T-cell (primary cell): ENCODE measurements around the gene CASD1. TPM values are rescaled to one million over a fixed set of nuclear protein-coding genes. Genes with fewer than 3 reads are reported as not detected.

Source experiments
- ATAC-seq, 4 experiments: fragments of 200-7000 bp in 3 of 4; fragments of 150-1000 bp in 1 of 4; cut with Tn5 transposase; replicated peaks in 1 of 4; 1 replicate in 3 of 4; 2 replicates in 1 of 4; pipeline ENCODE4 v1.10.0; 2021; ENCODE audit warnings: moderate library complexity in 3 of 4, mild to moderate bottlenecking in 2 of 4, moderate number of reproducible peaks in 1 of 4
- CTCF ChIA-PET, 2 donors: fragments of 300-600 bp; sonication (Branson Sonifier 250); formaldehyde crosslinking; loops; one replicate each; lab custom pipeline; 2022; ENCODE audit warnings: antibody characterized with exemption in 2 of 2; lab: Charles Lee
- POLR2A ChIA-PET, 2 donors: fragments of 300-600 bp; sonication (Branson Sonifier 250); formaldehyde crosslinking; loops; one replicate each; lab custom pipeline; 2022; ENCODE audit warnings: antibody characterized with exemption in 2 of 2; lab: Charles Lee
- DNase-seq, 35 experiments: peaks; one replicate each; pipeline versions ENCODE4 v3.0.0 to v3.0.0-alpha.2; 2013 to 2023
- H3K27ac ChIP-seq: one replicate; pipeline ENCODE4 v1.5.1; 2013; ENCODE audit warnings: low read length
- H3K27me3 ChIP-seq, 2 experiments: replicated peaks in 1 of 2; 1 replicate in 1 of 2; 2 replicates in 1 of 2; pipeline versions ENCODE4 v1.6.1 to v1.7.0; 2013; ENCODE audit warnings: low read length in 1 of 2, mixed read lengths in 1 of 2; ENCODE audit not compliant: control insufficient read depth in 2 of 2, insufficient read depth in 2 of 2; ENCODE audit errors: extremely low read depth in 1 of 2
- H3K36me3 ChIP-seq, 2 donors: 1 replicate in 1 of 2; 2 replicates in 1 of 2; pipeline versions ENCODE4 v1.6.1 to v1.7.0; 2013; ENCODE audit warnings: low read length in 1 of 2; ENCODE audit not compliant: control insufficient read depth in 2 of 2, insufficient read depth in 1 of 2; ENCODE audit errors: extremely low read depth in 1 of 2
- H3K4me1 ChIP-seq, 2 experiments: 1 replicate in 1 of 2; 2 replicates in 1 of 2; pipeline versions ENCODE4 v1.6.1 to v1.7.0; 2013; ENCODE audit warnings: low read length in 2 of 2, mixed read lengths in 1 of 2; ENCODE audit not compliant: insufficient read depth in 2 of 2, control insufficient read depth in 1 of 2; ENCODE audit errors: extremely low read depth in 1 of 2
- H3K4me3 ChIP-seq, 2 donors: 1 replicate in 1 of 2; 2 replicates in 1 of 2; pipeline versions ENCODE4 v1.5.1 to v1.7.0; 2013; ENCODE audit warnings: mild to moderate bottlenecking in 2 of 2, low read length in 1 of 2, moderate library complexity in 1 of 2; ENCODE audit not compliant: control insufficient read depth in 1 of 2; ENCODE audit errors: extremely low read depth in 1 of 2
- H3K9me3 ChIP-seq: 2 replicates; pipeline ENCODE4 v1.7.0; 2013
- H3K27ac Mint-ChIP-seq, 2 donors: one replicate each; pipeline ENCODE4 v1.8.0; 2020 to 2021; ENCODE audit warnings: mild to moderate bottlenecking in 2 of 2, mixed read lengths in 2 of 2
- H3K27me3 Mint-ChIP-seq, 2 donors: one replicate each; pipeline ENCODE4 v1.8.0; 2021 to 2022; ENCODE audit warnings: mixed read lengths in 2 of 2
- H3K36me3 Mint-ChIP-seq: one replicate; pipeline ENCODE4 v1.8.0; 2021; ENCODE audit warnings: mixed read lengths
- H3K4me1 Mint-ChIP-seq, 3 donors: one replicate each; pipeline ENCODE4 v1.8.0; 2020 to 2022; ENCODE audit warnings: mixed read lengths in 3 of 3, mild to moderate bottlenecking in 1 of 3
- H3K4me3 Mint-ChIP-seq, 3 donors: one replicate each; pipeline ENCODE4 v1.8.0; 2020 to 2022; ENCODE audit warnings: mild to moderate bottlenecking in 3 of 3, mixed read lengths in 3 of 3, moderate library complexity in 3 of 3
- H3K9me3 Mint-ChIP-seq, 3 donors: one replicate each; pipeline ENCODE4 v1.8.0; 2020 to 2022; ENCODE audit warnings: mixed read lengths in 3 of 3
- WGBS: methylation state at CpG from one replicate; pipeline ENCODE4 v1.1.5; 2013; ENCODE audit warnings: missing lambda C conversion rate; ENCODE audit not compliant: insufficient coverage; 5-methylcytosine and 5-hydroxymethylcytosine counted together
- total RNA-seq, 35 experiments: library from RNA in 6 of 35; stranded (reverse) in 6 of 35; fragments of 120-200 nt in 1 of 35; gene quantifications; one replicate each; pipeline versions ENCODE4 v1.2.1 to v1.2.4 and lab custom pipeline; 2013 to 2026

CASD1 gene
- total RNA-seq, 5 donors from 2014 or later (not counting 1 experiment from before 2014, with no cell fraction given) = 25.7 to 30.1 (median 28.2) TPM

DNA sequence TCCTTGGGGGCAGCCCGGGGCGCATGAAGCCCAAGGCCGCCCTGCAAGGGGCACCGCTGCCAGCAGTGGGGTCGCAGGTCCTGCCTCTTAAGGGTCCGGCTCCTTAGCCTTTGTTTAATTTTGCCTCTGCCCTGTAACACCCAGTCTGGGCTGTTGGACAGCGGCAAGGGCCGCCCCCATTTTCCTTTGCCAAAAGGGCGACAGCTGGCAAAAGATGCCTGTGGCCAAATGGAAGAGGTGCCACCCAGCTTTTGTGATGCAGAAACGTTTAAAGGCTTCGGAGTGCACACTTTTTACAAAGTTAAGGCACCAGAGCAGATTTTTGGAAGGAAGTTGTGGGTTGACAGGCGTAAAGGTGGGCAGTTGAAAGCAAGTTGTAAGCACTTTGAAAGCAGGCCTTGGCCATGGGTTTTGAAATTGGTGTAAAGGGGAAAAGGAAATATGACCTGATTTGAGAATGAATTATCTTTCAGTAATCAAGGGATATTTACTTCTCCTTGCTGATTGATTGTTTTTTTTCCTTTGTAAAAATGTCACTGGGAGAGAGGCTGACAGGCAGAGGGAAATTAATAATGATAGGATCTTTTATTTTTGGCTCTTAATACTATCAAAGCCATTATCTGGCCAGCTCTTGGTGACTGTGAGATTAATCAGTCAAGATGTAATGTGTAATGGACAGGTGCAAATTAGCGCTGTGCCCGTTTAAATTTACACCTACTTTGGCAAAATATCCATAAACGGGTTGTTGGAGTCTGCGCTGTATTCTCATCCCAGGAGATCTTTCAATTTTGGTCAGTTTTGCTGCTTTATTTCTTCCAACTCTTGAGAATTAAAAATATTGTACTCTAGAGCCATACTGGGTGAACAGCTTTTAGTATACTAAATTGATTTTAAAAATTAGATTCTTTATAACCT, 1.2 kb downstream of the CASD1 start:
- Mint-ChIP-seq H3K4me3 (peak overlapping the region in 2 of 3 donors; percentile 85 to 92), H3K36me3 (peaks cover 5% of the 10 kb centered on the region), H3K9me3 (no peaks in the 10 kb centered on the region), H3K27me3 (no peaks in the 10 kb centered on the region), H3K4me1 (peaks cover 52 to 63% (median 54%) of the 10 kb centered on the region in 3 donors), H3K27ac (peak overlapping the region; percentile 92)
- no peaks in the 10 kb centered on the region for H3K36me3 ChIP-seq
- peak; percentile 7 to 45 (median 22) for ATAC-seq
- peaks cover 17 to 25% of the 10 kb centered on the region in 2 experiments for H3K4me1 ChIP-seq
- CTCF ChIA-PET = interaction anchor here in 1 of 2 donors (0.7 kb wide), 1 partner anchor 1363 kb away, joined by 4 read pairs; no protein-coding TSS in a partner anchor
- no peaks in the 10 kb centered on the region for H3K27me3 ChIP-seq
- peak overlapping the region; percentile 78 for H3K27ac ChIP-seq
- POLR2A ChIA-PET = interaction anchor here in 1 of 2 donors (0.7 kb wide), 1 partner anchor 9 kb away, joined by 3 read pairs; no protein-coding TSS in a partner anchor
- no peaks in the 10 kb centered on the region for H3K9me3 ChIP-seq
- peak; percentile 7 to 60 (median 26) for DNase-seq
- H3K4me3 ChIP-seq = peak overlapping the region; percentile 72 to 85
- WGBS = 0% methylated on average over 12 of the region's 16 CpGs

DNA sequence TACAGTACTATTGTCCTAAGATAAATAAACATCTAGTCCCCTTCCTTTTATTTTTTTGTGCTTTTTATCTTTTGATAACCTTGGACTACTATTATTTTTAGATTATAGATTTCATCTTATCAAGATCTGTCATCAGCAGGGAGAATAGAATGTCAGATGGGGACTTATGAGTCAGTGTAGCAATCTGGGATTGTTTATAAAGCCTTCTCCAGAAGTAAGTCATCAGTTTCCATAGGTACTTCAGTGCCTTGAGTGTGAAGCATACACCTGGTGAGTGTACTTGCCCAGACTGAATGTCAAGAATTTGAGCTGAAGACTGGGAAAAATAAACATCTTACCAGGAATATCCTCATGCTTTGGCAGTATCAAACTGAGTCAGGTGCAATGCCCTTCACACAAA, 2.1 kb downstream of the CASD1 start:
- no peak for DNase-seq
- H3K4me3 Mint-ChIP-seq = peak overlapping the region in 2 of 3 donors; percentile 85 to 92
- no peak overlapping the region for H3K27ac ChIP-seq
- no peaks in the 10 kb centered on the region for H3K36me3 ChIP-seq
- CTCF ChIA-PET = interaction anchor here in 1 of 2 donors (0.5 to 1.3 kb wide), 3 partner anchors 11 to 62 kb away, joined by 3 to 4 read pairs (median 3); no protein-coding TSS in a partner anchor
- H3K27me3 Mint-ChIP-seq = no peaks in the 10 kb centered on the region
- peak overlapping the region; percentile 73 to 92 for H3K27ac Mint-ChIP-seq
- ATAC-seq = no peak
- H3K9me3 ChIP-seq = no peaks in the 10 kb centered on the region
- no peaks in the 10 kb centered on the region for H3K9me3 Mint-ChIP-seq
- H3K36me3 Mint-ChIP-seq = peaks cover 5% of the 10 kb centered on the region
- H3K4me1 Mint-ChIP-seq = peaks cover 57 to 71% (median 58%) of the 10 kb centered on the region in 3 donors
- no peaks in the 10 kb centered on the region for H3K27me3 ChIP-seq
- H3K4me3 ChIP-seq = no peak overlapping the region
- H3K4me1 ChIP-seq = peaks cover 17 to 25% of the 10 kb centered on the region in 2 experiments
- POLR2A ChIA-PET = interaction anchor here in 1 of 2 donors (0.8 kb wide), 1 partner anchor 610 kb away, joined by 3 read pairs; no protein-coding TSS in a partner anchor

DNA sequence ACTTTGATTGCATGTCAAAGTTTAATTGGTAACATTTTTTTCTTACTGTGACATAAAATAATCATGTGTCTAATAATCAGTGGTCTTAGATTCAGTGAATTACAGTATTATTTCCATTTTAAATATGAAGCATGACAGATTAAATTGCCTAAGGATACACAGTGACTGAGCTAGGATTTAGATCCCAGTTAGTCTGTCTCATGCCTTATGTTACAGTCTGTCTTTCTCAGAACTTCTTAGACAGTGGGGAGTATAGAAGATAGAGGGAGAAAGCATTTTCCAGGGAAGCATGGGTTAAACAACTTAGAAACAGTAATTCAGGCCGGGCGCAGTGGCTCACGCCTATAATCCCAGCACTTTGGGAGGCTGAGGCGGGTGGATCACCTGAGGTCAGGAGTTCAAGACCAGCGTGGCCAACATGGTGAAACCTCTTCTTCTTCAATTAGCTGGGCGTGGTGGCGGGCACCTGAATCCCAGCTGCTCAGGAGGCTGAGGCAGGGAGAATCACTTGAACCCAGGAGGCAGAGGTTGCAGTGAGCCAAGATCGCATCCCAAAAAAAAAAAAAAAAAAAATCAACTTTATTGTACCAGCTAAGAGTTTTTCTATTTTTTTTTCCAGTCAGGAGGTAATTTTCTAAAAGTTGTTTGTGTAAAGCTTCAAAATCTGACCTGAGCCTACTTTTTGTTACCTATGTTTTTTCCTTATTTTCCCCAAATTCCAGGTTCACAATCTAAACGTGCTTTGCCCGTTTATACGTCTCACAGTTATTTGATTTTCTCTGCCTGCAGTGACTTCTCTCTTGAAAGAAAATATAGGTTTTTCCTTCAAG, 3.3 kb downstream of the CASD1 start:
- ATAC-seq = no peak
- peak overlapping the region in 1 of 2 donors; percentile 24 for H3K27ac Mint-ChIP-seq

DNA sequence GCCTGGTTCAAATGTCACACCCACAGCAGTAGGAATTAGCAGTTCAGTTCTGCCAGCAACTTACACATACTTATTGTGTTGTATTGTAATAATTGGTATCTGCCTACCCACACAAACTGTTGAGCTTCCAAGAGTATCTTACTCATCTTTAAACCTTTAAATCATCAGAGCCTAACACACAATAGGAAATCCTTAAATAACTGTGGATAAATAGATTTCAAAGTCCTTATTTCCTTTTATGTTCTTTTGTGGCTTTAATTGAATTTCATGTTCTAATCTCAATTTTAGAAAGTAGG, 3.9 kb downstream of the CASD1 start:
- Histone ChIP-seq H3K4me3 (no peak overlapping the region), H3K27ac (no peak overlapping the region), H3K27me3 (no peaks in the 10 kb centered on the region), H3K4me1 (peaks cover 17 to 25% of the 10 kb centered on the region in 2 experiments), H3K9me3 (no peaks in the 10 kb centered on the region), H3K36me3 (peaks cover 0 to 5% of the 10 kb centered on the region in 2 donors)
- peak overlapping the region in 1 of 2 donors; percentile 24 for H3K27ac Mint-ChIP-seq
- no peak overlapping the region for H3K4me3 Mint-ChIP-seq
- peaks cover 55 to 66% (median 62%) of the 10 kb centered on the region in 3 donors for H3K4me1 Mint-ChIP-seq
- DNase-seq (no peak), ATAC-seq (no peak)
- H3K9me3 Mint-ChIP-seq = no peaks in the 10 kb centered on the region
- ChIA-PET POLR2A (no interaction called here), CTCF (no interaction called here)
- H3K27me3 Mint-ChIP-seq = no peaks in the 10 kb centered on the region
- peaks cover 12% of the 10 kb centered on the region for H3K36me3 Mint-ChIP-seq

More for the DNA sequence above, 3.3 kb downstream of the CASD1 start:
- H3K36me3 ChIP-seq = peaks cover 0 to 5% of the 10 kb centered on the region in 2 donors
- no peaks in the 10 kb centered on the region for H3K27me3 ChIP-seq
- no peak overlapping the region for H3K4me3 Mint-ChIP-seq
- DNase-seq = no peak
- no peak overlapping the region for H3K4me3 ChIP-seq
- no peak overlapping the region for H3K27ac ChIP-seq
- no peaks in the 10 kb centered on the region for H3K9me3 ChIP-seq
- peaks cover 57 to 71% (median 65%) of the 10 kb centered on the region in 3 donors for H3K4me1 Mint-ChIP-seq
- POLR2A ChIA-PET = no interaction called here
- H3K9me3 Mint-ChIP-seq = no peaks in the 10 kb centered on the region
- H3K36me3 Mint-ChIP-seq = peaks cover 9% of the 10 kb centered on the region
- peaks cover 17 to 25% of the 10 kb centered on the region in 2 experiments for H3K4me1 ChIP-seq
- CTCF ChIA-PET = interaction anchor here in 1 of 2 donors (1.3 kb wide), 1 partner anchor 63 kb away, joined by 4 read pairs; no protein-coding TSS in a partner anchor
- WGBS = 100% methylated on average over 4 of the region's 11 CpGs
- H3K27me3 Mint-ChIP-seq = no peaks in the 10 kb centered on the region

DNA sequence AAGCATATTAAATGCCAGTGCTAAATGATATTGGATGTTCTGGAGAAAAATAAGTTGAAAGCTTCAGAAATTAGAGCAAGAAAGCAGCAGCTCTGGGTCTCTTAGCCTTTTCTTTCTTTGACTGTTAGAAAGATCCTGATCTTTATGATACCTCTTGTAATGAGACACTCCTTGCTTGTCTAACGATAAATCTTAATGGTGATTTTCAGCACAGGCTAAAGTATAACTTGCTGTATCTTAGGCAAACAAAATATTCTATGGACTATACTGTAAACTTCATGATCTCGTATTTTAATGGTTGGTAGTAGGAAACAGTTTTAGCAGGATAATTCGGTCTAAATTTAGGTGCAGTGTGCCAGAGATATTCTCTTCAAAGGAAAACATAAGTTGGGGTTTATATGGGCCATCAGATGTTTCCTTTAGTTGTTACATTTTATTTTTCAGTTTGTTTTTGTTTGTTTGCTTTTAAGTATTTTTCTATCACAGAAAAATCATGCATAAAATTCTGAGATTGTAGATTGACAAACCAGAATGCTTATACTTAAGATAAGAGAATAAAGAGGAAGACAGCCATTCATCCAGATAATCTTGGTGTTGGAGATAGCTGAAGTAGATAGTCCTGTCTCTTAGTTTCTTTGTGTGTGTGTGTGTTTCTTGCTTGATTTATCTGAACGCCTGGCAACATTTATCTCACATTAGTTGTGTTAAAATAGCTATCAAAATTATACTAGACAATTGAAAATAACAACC, 4.7 kb downstream of the CASD1 start:
- H3K27ac Mint-ChIP-seq = no peak overlapping the region
- ATAC-seq = no peak
- DNase-seq = no peak
- Histone ChIP-seq H3K9me3 (no peaks in the 10 kb centered on the region), H3K36me3 (peaks cover 0 to 5% of the 10 kb centered on the region in 2 donors), H3K27me3 (no peaks in the 10 kb centered on the region), H3K4me3 (no peak overlapping the region), H3K27ac (no peak overlapping the region), H3K4me1 (peaks cover 17 to 19% of the 10 kb centered on the region in 2 experiments)
- POLR2A ChIA-PET = interaction anchor here in 1 of 2 donors (0.7 kb wide), 1 partner anchor 14 kb away, joined by 4 read pairs; no protein-coding TSS in a partner anchor
- CTCF ChIA-PET = interaction anchor here in 1 of 2 donors (1.1 kb wide), 1 partner anchor 64 kb away, joined by 3 read pairs; no protein-coding TSS in a partner anchor
- peaks cover 16% of the 10 kb centered on the region for H3K36me3 Mint-ChIP-seq
- peaks cover 50 to 58% (median 56%) of the 10 kb centered on the region in 3 donors for H3K4me1 Mint-ChIP-seq
- H3K4me3 Mint-ChIP-seq = peak overlapping the region in 1 of 3 donors; percentile 12
- 80% methylated on average over 1 of the region's 4 CpGs for WGBS
- H3K9me3 Mint-ChIP-seq = no peaks in the 10 kb centered on the region
- no peaks in the 10 kb centered on the region for H3K27me3 Mint-ChIP-seq
